Measurements from ENCODE around the gene TRIM44.

Gene TRIM44

GRCh38 chr11:35623621-35624168 is 38.9 kb upstream of the TRIM44 start:
- CTCF ChIA-PET = no interaction called here
- POLR2A ChIA-PET = interaction anchor here (0.8 kb wide), 1 partner anchor 11 kb away, joined by 3 read pairs; no protein-coding TSS in a partner anchor

GRCh38 chr11:35624316-35624715 is 38.3 kb upstream of the TRIM44 start:
- TF ChIP-seq CTCF (IDR thresholded peaks at IDR 0.05; ENCODE audit: control extremely low read depth, extremely low read depth, low read depth, missing control alignments) = no peak
- no peak for DNase-seq (ENCODE audit: extremely low spot score)
- ChIA-PET POLR2A (no interaction called here), CTCF (no interaction called here)

More at GRCh38 chr11:35623621-35624168, 38.9 kb upstream of the TRIM44 start:
- DNase-seq (ENCODE audit: extremely low spot score) = no peak
- TF ChIP-seq CTCF (IDR thresholded peaks at IDR 0.05; ENCODE audit: control extremely low read depth, extremely low read depth, low read depth, missing control alignments) = no peak

GRCh38 chr11:35624781-35625180 is 37.8 kb upstream of the TRIM44 start:
- TF ChIP-seq CTCF (IDR thresholded peaks at IDR 0.05; ENCODE audit: control extremely low read depth, extremely low read depth, low read depth, missing control alignments) = no peak
- ChIA-PET POLR2A (no interaction called here), CTCF (no interaction called here)
- DNase-seq (ENCODE audit: extremely low spot score) = no peak

GRCh38 chr11:35626501-35626900 is 36.1 kb upstream of the TRIM44 start:
- no peak for TF ChIP-seq CTCF (IDR thresholded peaks at IDR 0.05; ENCODE audit: control extremely low read depth, extremely low read depth, low read depth, missing control alignments)
- CTCF ChIA-PET = interaction anchor here (1.0 kb wide), 1 partner anchor 11 kb away, joined by 3 read pairs; no protein-coding TSS in a partner anchor
- DNase-seq (ENCODE audit: extremely low spot score) = no peak
- POLR2A ChIA-PET = no interaction called here

- no peak for TF ChIP-seq CTCF (IDR thresholded peaks at IDR 0.05; ENCODE audit: control extremely low read depth, extremely low read depth, low read depth, missing control alignments)
- ChIA-PET CTCF (interaction anchor here (1.3 to 1.7 kb wide), 2 partner anchors 8 to 19 kb away, joined by 3 to 4 read pairs; no protein-coding TSS in a partner anchor), POLR2A (no interaction called here)
- DNase-seq (ENCODE audit: extremely low spot score) = no peak
Observed at GRCh38 chr11:35629511-35629910, 33.1 kb upstream of the TRIM44 start.

- no peak for DNase-seq (ENCODE audit: extremely low spot score)
- CTCF ChIA-PET = interaction anchor here (1.7 kb wide), 1 partner anchor 18 kb away, joined by 4 read pairs; no protein-coding TSS in a partner anchor
- POLR2A ChIA-PET = no interaction called here
- no peak for TF ChIP-seq CTCF (IDR thresholded peaks at IDR 0.05; ENCODE audit: control extremely low read depth, extremely low read depth, low read depth, missing control alignments)
Observed at GRCh38 chr11:35629914-35630313, 32.7 kb upstream of the TRIM44 start.

All from GM10248 (cell line).